ENCODE measurements around the gene MKLN1. TPM values are rescaled to one million over a fixed set of nuclear protein-coding genes. Genes with fewer than 3 reads are reported as not detected.

MKLN1 gene
- total RNA-seq, 2 donors from 2014 or later = 27.4 to 28.5 TPM

DNA sequence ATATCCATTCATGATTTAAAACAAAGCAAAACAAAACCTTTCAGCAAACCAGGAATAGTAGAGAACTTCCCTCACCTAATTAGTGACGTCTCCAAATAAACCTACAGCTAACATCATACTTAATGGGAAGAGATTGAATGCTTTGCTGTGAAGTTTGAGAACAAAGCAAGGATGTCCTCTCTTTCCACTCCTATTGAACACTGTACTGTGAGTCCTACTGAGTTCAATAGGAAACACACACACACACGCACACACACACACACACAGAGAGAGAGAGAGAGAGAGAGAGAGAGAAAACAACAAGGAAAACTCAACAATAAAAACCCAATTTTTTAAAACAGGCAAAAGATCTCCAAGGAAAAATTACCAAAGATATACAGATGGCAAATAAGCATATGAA lies 196.4 kb downstream of the MKLN1 start:
- Histone ChIP-seq H3K4me3 (no peak overlapping the region), H3K27ac (peak overlapping the region in 1 of 2 donors; percentile 17), H3K27me3 (no peaks in the 10 kb centered on the region), H3K9me3 (no peaks in the 10 kb centered on the region), H3K4me1 (peaks cover 0 to 33% of the 10 kb centered on the region in 2 donors), H3K36me3 (no peaks in the 10 kb centered on the region)
- TF ChIP-seq, protein P1, sequence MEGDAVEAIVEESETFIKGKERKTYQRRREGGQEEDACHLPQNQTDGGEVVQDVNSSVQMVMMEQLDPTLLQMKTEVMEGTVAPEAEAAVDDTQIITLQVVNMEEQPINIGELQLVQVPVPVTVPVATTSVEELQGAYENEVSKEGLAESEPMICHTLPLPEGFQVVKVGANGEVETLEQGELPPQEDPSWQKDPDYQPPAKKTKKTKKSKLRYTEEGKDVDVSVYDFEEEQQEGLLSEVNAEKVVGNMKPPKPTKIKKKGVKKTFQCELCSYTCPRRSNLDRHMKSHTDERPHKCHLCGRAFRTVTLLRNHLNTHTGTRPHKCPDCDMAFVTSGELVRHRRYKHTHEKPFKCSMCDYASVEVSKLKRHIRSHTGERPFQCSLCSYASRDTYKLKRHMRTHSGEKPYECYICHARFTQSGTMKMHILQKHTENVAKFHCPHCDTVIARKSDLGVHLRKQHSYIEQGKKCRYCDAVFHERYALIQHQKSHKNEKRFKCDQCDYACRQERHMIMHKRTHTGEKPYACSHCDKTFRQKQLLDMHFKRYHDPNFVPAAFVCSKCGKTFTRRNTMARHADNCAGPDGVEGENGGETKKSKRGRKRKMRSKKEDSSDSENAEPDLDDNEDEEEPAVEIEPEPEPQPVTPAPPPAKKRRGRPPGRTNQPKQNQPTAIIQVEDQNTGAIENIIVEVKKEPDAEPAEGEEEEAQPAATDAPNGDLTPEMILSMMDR (IDR thresholded peaks at IDR 0.05) = no peak
- no peak for DNase-seq (ENCODE audit: low spot score)

- Histone ChIP-seq H3K4me3 (no peak overlapping the region), H3K4me1 (peaks cover 0 to 35% of the 10 kb centered on the region in 2 donors), H3K9me3 (no peaks in the 10 kb centered on the region), H3K27ac (no peak overlapping the region), H3K27me3 (no peaks in the 10 kb centered on the region), H3K36me3 (no peaks in the 10 kb centered on the region)
- TF ChIP-seq, protein P1 (IDR thresholded peaks at IDR 0.05) = no peak
- no peak for DNase-seq (ENCODE audit: low spot score)
Measured at GRCh38 chr7:131524703-131525102, 197.0 kb downstream of the MKLN1 start.

- Histone ChIP-seq H3K4me3 (no peak overlapping the region), H3K9me3 (no peaks in the 10 kb centered on the region), H3K4me1 (peaks cover 0 to 31% of the 10 kb centered on the region in 2 donors), H3K27ac (no peak overlapping the region), H3K36me3 (no peaks in the 10 kb centered on the region), H3K27me3 (no peaks in the 10 kb centered on the region)
- TF ChIP-seq, protein P1 (IDR thresholded peaks at IDR 0.05) = no peak
- no peak for DNase-seq (ENCODE audit: low spot score)
Measured at GRCh38 chr7:131525820-131526219, 198.1 kb downstream of the MKLN1 start.

- Histone ChIP-seq H3K27me3 (no peaks in the 10 kb centered on the region), H3K4me1 (peaks cover 0 to 19% of the 10 kb centered on the region in 2 donors), H3K27ac (no peak overlapping the region), H3K36me3 (no peaks in the 10 kb centered on the region), H3K9me3 (no peaks in the 10 kb centered on the region), H3K4me3 (no peak overlapping the region)
- TF ChIP-seq, protein P1 (IDR thresholded peaks at IDR 0.05) = no peak
- DNase-seq (ENCODE audit: low spot score) = no peak
Measured at GRCh38 chr7:131527456-131527855, 199.8 kb downstream of the MKLN1 start.

- Histone ChIP-seq H3K4me3 (no peak overlapping the region), H3K27me3 (no peaks in the 10 kb centered on the region), H3K9me3 (no peaks in the 10 kb centered on the region), H3K36me3 (no peaks in the 10 kb centered on the region), H3K4me1 (peaks cover 0 to 31% of the 10 kb centered on the region in 2 donors), H3K27ac (peak overlapping the region; percentile 40 to 46)
- no peak for DNase-seq (ENCODE audit: low spot score)
- TF ChIP-seq, protein P1 (IDR thresholded peaks at IDR 0.05) = no peak
Measured at GRCh38 chr7:131529179-131529578, 201.5 kb downstream of the MKLN1 start.

DNA sequence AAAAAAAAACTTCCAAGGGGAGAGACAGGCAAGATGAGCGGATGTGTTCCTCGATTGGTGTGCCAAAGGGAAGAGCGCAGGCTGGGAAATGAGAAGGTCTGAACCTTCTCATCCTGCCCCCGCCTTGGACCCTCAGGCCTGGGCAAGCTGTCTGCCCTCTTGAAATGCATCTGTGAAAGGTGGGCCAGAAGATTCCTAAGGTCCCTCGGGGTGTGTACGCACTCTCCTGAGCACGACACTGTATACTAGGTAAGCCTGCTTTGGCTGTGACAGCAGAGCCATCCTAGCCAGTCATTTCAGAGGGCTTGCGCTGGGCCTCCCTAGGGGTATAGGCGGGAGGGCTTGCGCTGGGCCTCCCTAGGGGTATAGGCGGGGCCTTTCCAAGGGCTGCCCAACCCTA lies 201.9 kb downstream of the MKLN1 start:
- Histone ChIP-seq H3K9me3 (no peaks in the 10 kb centered on the region), H3K27me3 (no peaks in the 10 kb centered on the region), H3K4me3 (no peak overlapping the region), H3K27ac (peak overlapping the region; percentile 40 to 46), H3K4me1 (peaks cover 0 to 35% of the 10 kb centered on the region in 2 donors), H3K36me3 (no peaks in the 10 kb centered on the region)
- no peak for DNase-seq (ENCODE audit: low spot score)
- TF ChIP-seq, protein P1 (IDR thresholded peaks at IDR 0.05) = no peak
